HL-60 (cell line): ENCODE data around the gene FREM3.

Source experiments
- DNase-seq, 2 experiments: peaks; one replicate each; pipeline ENCODE4 v3.0.0-alpha.2; 2010 to 2020; ENCODE audit warnings: low read depth in 1 of 2, low spot score in 1 of 2
- H3K27ac ChIP-seq: fragments of 250-450 bp; sonication (Bioruptor Pico); replicated peaks from 2 replicates; pipeline ENCODE4 v1.5.1; 2020; ENCODE audit warnings: mild to moderate bottlenecking, moderate library complexity
- H3K27me3 ChIP-seq: fragments of 250-450 bp; sonication (Bioruptor Pico); 2 replicates; pipeline ENCODE4 v1.5.1; 2021; ENCODE audit warnings: mild to moderate bottlenecking, moderate library complexity; ENCODE audit not compliant: insufficient read depth, poor library complexity, severe bottlenecking
- H3K4me3 ChIP-seq: replicated peaks from 2 replicates; pipeline ENCODE4 v1.5.1; 2011; ENCODE audit warnings: mild to moderate bottlenecking, control low read depth, low read length; ENCODE audit not compliant: insufficient read depth
- GABPA ChIP-seq: IDR thresholded peaks from 2 replicates; pipeline ENCODE4 v1.6.1; 2012; ENCODE audit warnings: low read depth
- POLR2AphosphoS5 ChIP-seq: IDR thresholded peaks from 2 replicates; pipeline ENCODE4 v1.6.1; 2012; ENCODE audit warnings: low read depth
- REST ChIP-seq: IDR thresholded peaks from 2 replicates; pipeline ENCODE4 v1.6.1; 2012; ENCODE audit warnings: low read depth; ENCODE audit not compliant: insufficient replicate concordance
- SPI1 ChIP-seq: IDR thresholded peaks from 2 replicates; pipeline ENCODE4 v1.6.1; 2012; ENCODE audit warnings: low read depth, mild to moderate bottlenecking, borderline replicate concordance
- TF ChIP-seq, protein P1 (sequence below): IDR thresholded peaks from one replicate; pipeline ENCODE4 v1.5.1; 2011; ENCODE audit warnings: low read length, control low read depth, inconsistent platforms; ENCODE audit not compliant: insufficient read depth

Gene FREM3

DNA sequence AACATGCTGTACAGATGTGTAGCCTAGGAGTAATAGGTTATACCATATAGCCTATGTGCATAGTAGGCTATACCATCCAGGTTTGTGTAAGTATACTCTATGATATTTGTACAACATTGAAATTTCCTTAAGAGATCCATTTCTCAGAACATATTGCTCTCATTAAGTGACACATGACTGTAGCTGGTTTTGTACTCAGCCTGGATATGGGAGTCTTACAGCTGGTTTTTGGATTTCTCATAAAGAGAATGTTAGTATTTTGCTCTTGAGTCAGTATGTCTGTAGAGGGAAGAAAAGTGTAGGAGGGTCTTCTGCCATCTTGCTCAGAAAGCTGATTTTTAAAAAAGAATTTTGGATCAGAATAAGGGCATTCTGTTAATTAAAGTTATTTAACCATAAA lies 101.7 kb downstream of the FREM3 start:
- Histone ChIP-seq H3K27ac (no peak overlapping the region), H3K27me3 (no peaks in the 10 kb centered on the region), H3K4me3 (no peak overlapping the region)
- no peak for DNase-seq
- no peak for TF ChIP-seq POLR2AphosphoS5
- TF ChIP-seq, protein P1, sequence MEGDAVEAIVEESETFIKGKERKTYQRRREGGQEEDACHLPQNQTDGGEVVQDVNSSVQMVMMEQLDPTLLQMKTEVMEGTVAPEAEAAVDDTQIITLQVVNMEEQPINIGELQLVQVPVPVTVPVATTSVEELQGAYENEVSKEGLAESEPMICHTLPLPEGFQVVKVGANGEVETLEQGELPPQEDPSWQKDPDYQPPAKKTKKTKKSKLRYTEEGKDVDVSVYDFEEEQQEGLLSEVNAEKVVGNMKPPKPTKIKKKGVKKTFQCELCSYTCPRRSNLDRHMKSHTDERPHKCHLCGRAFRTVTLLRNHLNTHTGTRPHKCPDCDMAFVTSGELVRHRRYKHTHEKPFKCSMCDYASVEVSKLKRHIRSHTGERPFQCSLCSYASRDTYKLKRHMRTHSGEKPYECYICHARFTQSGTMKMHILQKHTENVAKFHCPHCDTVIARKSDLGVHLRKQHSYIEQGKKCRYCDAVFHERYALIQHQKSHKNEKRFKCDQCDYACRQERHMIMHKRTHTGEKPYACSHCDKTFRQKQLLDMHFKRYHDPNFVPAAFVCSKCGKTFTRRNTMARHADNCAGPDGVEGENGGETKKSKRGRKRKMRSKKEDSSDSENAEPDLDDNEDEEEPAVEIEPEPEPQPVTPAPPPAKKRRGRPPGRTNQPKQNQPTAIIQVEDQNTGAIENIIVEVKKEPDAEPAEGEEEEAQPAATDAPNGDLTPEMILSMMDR = no peak
- no peak for TF ChIP-seq REST
- no peak for TF ChIP-seq SPI1
- no peak for TF ChIP-seq GABPA

- no peaks in the 10 kb centered on the region for H3K27me3 ChIP-seq
- no peak overlapping the region for H3K27ac ChIP-seq
- H3K4me3 ChIP-seq = no peak overlapping the region
- no peak for DNase-seq
- TF ChIP-seq GABPA = no peak
- TF ChIP-seq SPI1 = no peak
- no peak for TF ChIP-seq POLR2AphosphoS5
- TF ChIP-seq, protein P1 = no peak
- no peak for TF ChIP-seq REST
These were observed 103.2 kb downstream of the FREM3 start for GRCh38 chr4:143597276-143597675.

GRCh38 chr4:143587703-143588102 lies 112.8 kb downstream of the FREM3 start:
- DNase-seq = no peak
- Histone ChIP-seq H3K27me3 (no peaks in the 10 kb centered on the region), H3K4me3 (no peak overlapping the region), H3K27ac (no peak overlapping the region)
- TF ChIP-seq GABPA (no peak), REST (no peak), SPI1 (no peak), POLR2AphosphoS5 (no peak)
- TF ChIP-seq, protein P1 = no peak
